Measurements from ENCODE around the gene NAV3. TPM values are rescaled to one million over a fixed set of nuclear protein-coding genes. Genes with fewer than 3 reads are reported as not detected.

Gene NAV3
- total RNA-seq, 4 donors from 2014 or later, result 32.0 to 60.5 (median 35.8) TPM

DNA sequence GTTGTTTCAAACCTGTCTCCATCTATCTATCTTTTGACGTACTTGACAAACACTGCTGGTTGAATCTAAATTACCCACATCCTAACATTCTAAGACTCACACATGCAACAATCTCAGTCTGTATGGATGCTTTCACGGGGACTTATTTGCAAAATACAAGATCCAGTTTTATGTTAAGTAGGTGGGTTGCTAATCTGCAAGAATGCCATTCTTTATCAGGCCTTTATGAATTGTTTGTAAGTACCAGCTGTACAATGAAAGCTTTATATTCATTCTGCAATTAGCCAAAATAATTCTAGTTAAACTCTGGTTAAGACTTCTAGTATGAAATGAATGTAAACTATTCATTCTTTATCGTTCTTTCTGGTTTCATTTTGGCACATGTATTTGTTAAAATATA is 135.1 kb downstream of the NAV3 start:
- Histone ChIP-seq H3K4me1 (no peaks in the 10 kb centered on the region), H3K27ac (peak overlapping the region; percentile 52 to 78 (median 55)), H3K4me3 (peak overlapping the region in 3 of 4 donors; percentile 4 to 37 (median 8)), H3K36me3 (no peaks in the 10 kb centered on the region), H3K27me3 (no peaks in the 10 kb centered on the region), H3K9me3 (no peaks in the 10 kb centered on the region)
- no peak for DNase-seq (ENCODE audit: low spot score in 2 of 2)
- 26 to 29% methylated on average over 3 of the region's 3 CpGs for WGBS, 2 donors
- TF ChIP-seq POLR2A (IDR thresholded peaks at IDR 0.05) (no peak), EP300 (IDR thresholded peaks at IDR 0.05) (no peak)
- TF ChIP-seq, protein P1, sequence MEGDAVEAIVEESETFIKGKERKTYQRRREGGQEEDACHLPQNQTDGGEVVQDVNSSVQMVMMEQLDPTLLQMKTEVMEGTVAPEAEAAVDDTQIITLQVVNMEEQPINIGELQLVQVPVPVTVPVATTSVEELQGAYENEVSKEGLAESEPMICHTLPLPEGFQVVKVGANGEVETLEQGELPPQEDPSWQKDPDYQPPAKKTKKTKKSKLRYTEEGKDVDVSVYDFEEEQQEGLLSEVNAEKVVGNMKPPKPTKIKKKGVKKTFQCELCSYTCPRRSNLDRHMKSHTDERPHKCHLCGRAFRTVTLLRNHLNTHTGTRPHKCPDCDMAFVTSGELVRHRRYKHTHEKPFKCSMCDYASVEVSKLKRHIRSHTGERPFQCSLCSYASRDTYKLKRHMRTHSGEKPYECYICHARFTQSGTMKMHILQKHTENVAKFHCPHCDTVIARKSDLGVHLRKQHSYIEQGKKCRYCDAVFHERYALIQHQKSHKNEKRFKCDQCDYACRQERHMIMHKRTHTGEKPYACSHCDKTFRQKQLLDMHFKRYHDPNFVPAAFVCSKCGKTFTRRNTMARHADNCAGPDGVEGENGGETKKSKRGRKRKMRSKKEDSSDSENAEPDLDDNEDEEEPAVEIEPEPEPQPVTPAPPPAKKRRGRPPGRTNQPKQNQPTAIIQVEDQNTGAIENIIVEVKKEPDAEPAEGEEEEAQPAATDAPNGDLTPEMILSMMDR (IDR thresholded peaks at IDR 0.05), result no peak

DNA sequence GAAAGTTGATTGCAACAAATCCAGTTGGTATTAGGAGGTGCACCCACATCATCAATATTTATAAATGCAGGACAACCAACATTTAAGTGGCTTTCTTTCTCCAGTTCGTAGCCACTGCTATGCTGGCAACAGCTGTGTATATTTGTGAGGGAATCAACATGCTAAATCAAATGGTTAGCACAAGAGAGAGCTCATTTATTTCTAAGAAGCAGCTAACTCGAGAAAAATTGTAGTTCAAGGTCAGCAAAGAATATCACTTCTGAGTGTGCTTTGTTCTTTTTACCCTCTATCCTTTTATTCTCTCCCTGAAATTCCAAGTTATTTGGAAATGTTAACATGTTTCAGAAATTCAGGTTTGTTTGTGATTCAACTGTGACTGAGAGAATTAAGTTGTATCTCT is 137.3 kb downstream of the NAV3 start:
- no peaks in the 10 kb centered on the region for H3K36me3 ChIP-seq
- no peaks in the 10 kb centered on the region for H3K9me3 ChIP-seq
- no peaks in the 10 kb centered on the region for H3K4me1 ChIP-seq
- TF ChIP-seq EP300 (IDR thresholded peaks at IDR 0.05) (no peak), POLR2A (IDR thresholded peaks at IDR 0.05) (no peak)
- TF ChIP-seq, protein P1 (IDR thresholded peaks at IDR 0.05), result no peak
- H3K27me3 ChIP-seq, result no peaks in the 10 kb centered on the region
- WGBS, 2 donors, result 43% methylated on average over 2 of the region's 2 CpGs
- DNase-seq (ENCODE audit: low spot score in 2 of 2), result no peak
- H3K27ac ChIP-seq, result peak overlapping the region; percentile 55 to 78 (median 58)
- peak overlapping the region in 2 of 4 donors; percentile 14 to 21 for H3K4me3 ChIP-seq

DNA sequence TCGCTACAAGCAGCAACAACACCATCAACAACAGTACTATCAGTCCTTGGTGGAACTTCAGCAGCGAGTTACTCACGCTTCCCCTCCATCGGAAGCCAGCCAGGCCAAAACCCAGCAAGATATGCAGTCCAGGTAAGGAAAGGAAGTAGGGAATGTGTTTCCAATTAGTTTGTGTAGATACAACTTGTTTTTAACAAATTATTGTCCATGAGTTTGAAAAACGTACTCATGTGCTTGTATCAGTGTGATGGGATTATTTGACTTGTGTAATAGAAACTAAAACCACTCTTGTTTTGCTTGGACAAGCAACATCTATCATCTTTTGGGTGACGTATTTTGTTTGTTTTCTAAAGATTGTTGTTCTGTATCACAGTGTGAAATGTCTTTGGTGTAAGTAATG is 137.9 kb downstream of the NAV3 start:
- no peaks in the 10 kb centered on the region for H3K9me3 ChIP-seq
- H3K4me3 ChIP-seq, result peak overlapping the region in 3 of 4 donors; percentile 6 to 21 (median 14)
- peak overlapping the region; percentile 55 to 78 (median 58) for H3K27ac ChIP-seq
- TF ChIP-seq POLR2A (IDR thresholded peaks at IDR 0.05) (no peak), EP300 (IDR thresholded peaks at IDR 0.05) (peak in 1 of 2 donors; percentile 34)
- no peaks in the 10 kb centered on the region for H3K36me3 ChIP-seq
- H3K27me3 ChIP-seq, result no peaks in the 10 kb centered on the region
- DNase-seq (ENCODE audit: low spot score in 2 of 2), result no peak
- no peaks in the 10 kb centered on the region for H3K4me1 ChIP-seq
- 49 to 51% methylated on average over 6 of the region's 6 CpGs for WGBS, 2 donors

DNA sequence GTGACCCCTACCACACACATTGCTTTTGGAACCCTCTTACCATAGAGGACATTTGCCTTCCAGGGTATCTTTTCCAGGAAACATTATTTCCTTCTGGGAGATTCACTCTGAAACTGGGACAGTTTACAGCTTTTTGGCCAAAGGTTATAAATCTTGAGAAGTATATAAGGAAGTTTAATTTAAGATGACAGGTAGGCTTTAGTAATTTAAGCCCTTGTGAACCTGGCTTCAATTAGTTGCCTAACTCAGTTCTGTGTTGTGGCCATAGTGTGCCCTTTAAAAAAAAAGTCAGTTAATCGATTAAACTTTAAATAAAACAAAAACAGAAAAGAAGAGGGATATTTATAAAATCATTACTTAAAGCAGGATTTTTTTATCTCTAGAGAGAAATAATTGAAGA is 142.9 kb downstream of the NAV3 start:
- TF ChIP-seq, protein P1 (IDR thresholded peaks at IDR 0.05), result no peak
- no peak for TF ChIP-seq EP300 (IDR thresholded peaks at IDR 0.05)
- TF ChIP-seq POLR2A (IDR thresholded peaks at IDR 0.05), result no peak

DNA sequence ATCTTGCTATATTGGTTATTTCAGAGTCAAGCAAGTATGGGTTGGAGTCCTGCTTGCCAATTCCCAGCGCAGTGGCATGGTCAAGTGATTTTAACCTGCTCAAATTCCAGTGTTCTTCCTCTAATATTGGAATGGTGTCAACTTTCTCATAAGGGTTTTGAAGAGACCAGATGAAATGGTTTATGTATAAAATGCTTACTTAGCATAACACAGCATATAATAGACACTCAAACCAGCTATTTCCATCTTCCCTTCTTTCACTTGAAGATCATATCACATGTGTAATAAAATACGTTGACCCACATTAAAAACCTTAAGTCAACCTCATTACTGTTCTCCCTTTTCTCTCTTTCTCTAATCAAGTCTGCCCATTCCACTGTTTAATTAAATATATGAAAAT is 144.0 kb downstream of the NAV3 start:
- TF ChIP-seq POLR2A (IDR thresholded peaks at IDR 0.05), result no peak
- TF ChIP-seq, protein P1 (IDR thresholded peaks at IDR 0.05), result no peak
- no peak for TF ChIP-seq EP300 (IDR thresholded peaks at IDR 0.05)
- Histone ChIP-seq H3K4me1 (no peaks in the 10 kb centered on the region), H3K27me3 (no peaks in the 10 kb centered on the region), H3K27ac (no peak overlapping the region), H3K9me3 (no peaks in the 10 kb centered on the region), H3K4me3 (no peak overlapping the region), H3K36me3 (no peaks in the 10 kb centered on the region)
- DNase-seq (ENCODE audit: low spot score in 2 of 2), result no peak
- 88 to 92% methylated on average over 2 of the region's 2 CpGs for WGBS, 2 donors

More for the DNA sequence above, 142.9 kb downstream of the NAV3 start:
- H3K4me1 ChIP-seq, result no peaks in the 10 kb centered on the region
- WGBS, 2 donors, result 58 to 78% methylated on average over 1 of the region's 1 CpG
- no peaks in the 10 kb centered on the region for H3K27me3 ChIP-seq
- H3K36me3 ChIP-seq, result no peaks in the 10 kb centered on the region
- H3K4me3 ChIP-seq, result no peak overlapping the region
- no peak for DNase-seq (ENCODE audit: low spot score in 2 of 2)
- no peaks in the 10 kb centered on the region for H3K9me3 ChIP-seq
- no peak overlapping the region for H3K27ac ChIP-seq
